Panc1 (cell line): Measurements from ENCODE around the gene TMEM63B. TPM values are rescaled to one million over a fixed set of nuclear protein-coding genes. Genes with fewer than 3 reads are reported as not detected.

Experiments used
- ATAC-seq: fragments of 200-7000 bp; cut with Tn5 transposase; 2 replicates; pipeline ENCODE4 v1.9.1; 2020; ENCODE audit warnings: mild to moderate bottlenecking, moderate library complexity
- BruUV-seq: library from RNA; stranded (reverse); fragments of 400-500 nt; replicated peaks from 2 replicates; lab custom pipeline; 2021; lab: Mats Ljungman, UMichigan
- CTCF ChIA-PET: fragments of 300-600 bp; sonication (Branson Sonifier 250); formaldehyde crosslinking; loops from one replicate; lab custom pipeline; 2022; ENCODE audit warnings: antibody characterized with exemption; lab: Charles Lee
- POLR2A ChIA-PET: fragments of 300-600 bp; sonication (Branson Sonifier 250); formaldehyde crosslinking; loops from one replicate; lab custom pipeline; 2022; ENCODE audit warnings: antibody characterized with exemption; lab: Charles Lee
- DNase-seq: peaks from one replicate; pipeline ENCODE4 v3.0.0-alpha.2; 2010; ENCODE audit warnings: low read depth, low spot score
- H3K27ac ChIP-seq: 2 replicates; pipeline ENCODE4 v1.5.1; 2011; ENCODE audit warnings: mild to moderate bottlenecking, low read length, inconsistent platforms
- H3K27me3 ChIP-seq: fragments of 200-500 bp; sonication (Bioruptor generic); 2 replicates; pipeline ENCODE4 v1.6.0; 2014; ENCODE audit warnings: low read length, inconsistent platforms; ENCODE audit not compliant: control insufficient read depth, insufficient read depth
- H3K36me3 ChIP-seq: fragments of 200-500 bp; sonication (Bioruptor generic); 2 replicates; pipeline ENCODE4 v1.5.1; 2014; ENCODE audit warnings: inconsistent platforms, mild to moderate bottlenecking, low read length, moderate library complexity; ENCODE audit not compliant: control insufficient read depth, insufficient read depth
- H3K4me1 ChIP-seq: 2 replicates; pipeline ENCODE4 v1.5.1; 2011; ENCODE audit warnings: inconsistent platforms, mild to moderate bottlenecking, low read length, moderate library complexity; ENCODE audit not compliant: control insufficient read depth, insufficient read depth
- H3K4me3 ChIP-seq, 2 experiments: 2 replicates each; pipeline ENCODE4 v1.5.1; 2011 to 2012; ENCODE audit warnings: low read depth in 2 of 2, low read length in 2 of 2, mild to moderate bottlenecking in 2 of 2, inconsistent platforms in 1 of 2, moderate library complexity in 1 of 2
- H3K9me3 ChIP-seq: fragments of 200-500 bp; sonication (Bioruptor generic); 2 replicates; pipeline ENCODE4 v1.5.1; 2014; ENCODE audit warnings: low read depth, mild to moderate bottlenecking, inconsistent platforms, low read length, moderate library complexity; ENCODE audit not compliant: control insufficient read depth, insufficient read depth
- POLR2AphosphoS5 ChIP-seq: IDR thresholded peaks from 2 replicates; pipeline ENCODE4 v1.6.1; 2012; ENCODE audit warnings: mild to moderate bottlenecking, low read depth, low read length, moderate library complexity
- SIN3A ChIP-seq: IDR thresholded peaks from 2 replicates; pipeline ENCODE4 v1.6.1; 2012; ENCODE audit warnings: low read depth, mild to moderate bottlenecking, low read length, moderate library complexity, borderline replicate concordance; ENCODE audit not compliant: insufficient read depth
- TCF7L2 ChIP-seq: IDR thresholded peaks from 2 replicates; pipeline ENCODE4 v1.6.1; 2011; ENCODE audit warnings: mild to moderate bottlenecking, low read depth, low read length, inconsistent platforms
- in situ Hi-C: cut with HindIII; loops from 2 replicates; pipeline ENCODE4 v1.10.0; 2016; ENCODE audit warnings: low sequenced_read_pairs, low pct_unique_long_range_greater_than_20kb
- intact Hi-C: fragments of 100-400 bp; cut with micrococcal nuclease; formaldehyde crosslinking; loops from one replicate; pipeline ENCODE4 v1.10.0; 2022; ENCODE audit not compliant: unreplicated experiment
- total RNA-seq: library from RNA; stranded (reverse); gene quantifications from one replicate; pipeline ENCODE4 v1.2.1, GENCODE V29; 2021; ENCODE audit not compliant: unreplicated experiment
- TF ChIP-seq, protein P1 (sequence below): fragments of 450-650 bp; IDR thresholded peaks from 2 replicates; pipeline ENCODE4 v1.5.1; 2017; ENCODE audit warnings: mild to moderate bottlenecking
- TF ChIP-seq, protein P2 (sequence below), 2 experiments: IDR thresholded peaks; 2 replicates each; pipeline ENCODE4 v1.6.1; 2011 to 2012; ENCODE audit warnings: low read depth in 2 of 2, control low read depth in 1 of 2, low read length in 1 of 2, mild to moderate bottlenecking in 1 of 2, moderate library complexity in 1 of 2; ENCODE audit not compliant: insufficient read depth in 1 of 2

TMEM63B gene
- total RNA-seq, 1 experiment from 2014 or later = 54.1 TPM

- ATAC-seq = no peak
- CTCF ChIA-PET = interaction anchor here (0.7 kb wide), 1 partner anchor 360 kb away, joined by 5 read pairs; the partner anchor contains the start of gene VEGFA
- BruUV-seq = no TSS peak
- Histone ChIP-seq H3K9me3 (no peaks in the 10 kb centered on the region), H3K36me3 (peaks cover 4% of the 10 kb centered on the region; the same call in 1 of the 2 replicates), H3K27ac (no peak overlapping the region), H3K27me3 (no peaks in the 10 kb centered on the region), H3K4me3 (no peak overlapping the region), H3K4me1 (peaks cover 18% of the 10 kb centered on the region)
- intact Hi-C loops = no loop called here
- in situ Hi-C loops = no loop called here
- no peak for TF ChIP-seq SIN3A
- no peak for TF ChIP-seq TCF7L2
- TF ChIP-seq, protein P1, sequence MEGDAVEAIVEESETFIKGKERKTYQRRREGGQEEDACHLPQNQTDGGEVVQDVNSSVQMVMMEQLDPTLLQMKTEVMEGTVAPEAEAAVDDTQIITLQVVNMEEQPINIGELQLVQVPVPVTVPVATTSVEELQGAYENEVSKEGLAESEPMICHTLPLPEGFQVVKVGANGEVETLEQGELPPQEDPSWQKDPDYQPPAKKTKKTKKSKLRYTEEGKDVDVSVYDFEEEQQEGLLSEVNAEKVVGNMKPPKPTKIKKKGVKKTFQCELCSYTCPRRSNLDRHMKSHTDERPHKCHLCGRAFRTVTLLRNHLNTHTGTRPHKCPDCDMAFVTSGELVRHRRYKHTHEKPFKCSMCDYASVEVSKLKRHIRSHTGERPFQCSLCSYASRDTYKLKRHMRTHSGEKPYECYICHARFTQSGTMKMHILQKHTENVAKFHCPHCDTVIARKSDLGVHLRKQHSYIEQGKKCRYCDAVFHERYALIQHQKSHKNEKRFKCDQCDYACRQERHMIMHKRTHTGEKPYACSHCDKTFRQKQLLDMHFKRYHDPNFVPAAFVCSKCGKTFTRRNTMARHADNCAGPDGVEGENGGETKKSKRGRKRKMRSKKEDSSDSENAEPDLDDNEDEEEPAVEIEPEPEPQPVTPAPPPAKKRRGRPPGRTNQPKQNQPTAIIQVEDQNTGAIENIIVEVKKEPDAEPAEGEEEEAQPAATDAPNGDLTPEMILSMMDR = no peak
- TF ChIP-seq POLR2AphosphoS5 = no peak
- TF ChIP-seq, protein P2, sequence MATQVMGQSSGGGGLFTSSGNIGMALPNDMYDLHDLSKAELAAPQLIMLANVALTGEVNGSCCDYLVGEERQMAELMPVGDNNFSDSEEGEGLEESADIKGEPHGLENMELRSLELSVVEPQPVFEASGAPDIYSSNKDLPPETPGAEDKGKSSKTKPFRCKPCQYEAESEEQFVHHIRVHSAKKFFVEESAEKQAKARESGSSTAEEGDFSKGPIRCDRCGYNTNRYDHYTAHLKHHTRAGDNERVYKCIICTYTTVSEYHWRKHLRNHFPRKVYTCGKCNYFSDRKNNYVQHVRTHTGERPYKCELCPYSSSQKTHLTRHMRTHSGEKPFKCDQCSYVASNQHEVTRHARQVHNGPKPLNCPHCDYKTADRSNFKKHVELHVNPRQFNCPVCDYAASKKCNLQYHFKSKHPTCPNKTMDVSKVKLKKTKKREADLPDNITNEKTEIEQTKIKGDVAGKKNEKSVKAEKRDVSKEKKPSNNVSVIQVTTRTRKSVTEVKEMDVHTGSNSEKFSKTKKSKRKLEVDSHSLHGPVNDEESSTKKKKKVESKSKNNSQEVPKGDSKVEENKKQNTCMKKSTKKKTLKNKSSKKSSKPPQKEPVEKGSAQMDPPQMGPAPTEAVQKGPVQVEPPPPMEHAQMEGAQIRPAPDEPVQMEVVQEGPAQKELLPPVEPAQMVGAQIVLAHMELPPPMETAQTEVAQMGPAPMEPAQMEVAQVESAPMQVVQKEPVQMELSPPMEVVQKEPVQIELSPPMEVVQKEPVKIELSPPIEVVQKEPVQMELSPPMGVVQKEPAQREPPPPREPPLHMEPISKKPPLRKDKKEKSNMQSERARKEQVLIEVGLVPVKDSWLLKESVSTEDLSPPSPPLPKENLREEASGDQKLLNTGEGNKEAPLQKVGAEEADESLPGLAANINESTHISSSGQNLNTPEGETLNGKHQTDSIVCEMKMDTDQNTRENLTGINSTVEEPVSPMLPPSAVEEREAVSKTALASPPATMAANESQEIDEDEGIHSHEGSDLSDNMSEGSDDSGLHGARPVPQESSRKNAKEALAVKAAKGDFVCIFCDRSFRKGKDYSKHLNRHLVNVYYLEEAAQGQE (IDR thresholded peaks at IDR 0.05; ENCODE audit: insufficient read depth in 1 of 2, low read depth in 2 of 2, low read length in 1 of 2) = no peak
- DNase-seq = no peak
- POLR2A ChIA-PET = interaction anchor here (0.7 kb wide), 1 partner anchor 33 kb away, joined by 3 read pairs; no protein-coding TSS in a partner anchor
Measured at GRCh38 chr6:44129841-44130322, 2.5 kb downstream of the TMEM63B start.

DNA sequence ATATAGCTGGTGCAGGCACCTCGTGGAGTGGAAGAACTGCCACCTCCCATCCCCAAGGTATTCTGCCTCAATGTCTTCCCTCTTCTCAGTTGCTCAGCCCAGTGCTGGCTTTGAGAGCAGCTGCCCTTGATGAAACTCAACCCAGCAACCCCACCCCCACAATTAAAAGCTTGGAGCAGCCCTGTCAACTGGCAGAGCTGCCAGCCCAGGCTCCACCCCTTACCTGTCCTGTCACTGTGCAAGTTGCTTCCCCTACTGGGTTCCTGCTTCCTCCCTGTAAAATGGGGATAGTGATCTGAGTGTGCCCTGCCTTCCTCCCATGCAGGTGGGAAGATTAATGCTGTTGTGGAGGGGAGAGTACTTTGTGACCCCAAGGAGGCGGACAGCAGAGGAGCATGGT lies 4.5 kb downstream of the TMEM63B start:
- no peak for TF ChIP-seq SIN3A
- TF ChIP-seq POLR2AphosphoS5 = no peak
- TF ChIP-seq, protein P1 = no peak
- TF ChIP-seq TCF7L2 = no peak
- TF ChIP-seq, protein P2 (IDR thresholded peaks at IDR 0.05; ENCODE audit: insufficient read depth in 1 of 2, low read depth in 2 of 2, low read length in 1 of 2) = no peak
- ATAC-seq (no peak), DNase-seq (no peak)
- Histone ChIP-seq H3K27ac (no peak overlapping the region), H3K4me3 (no peak overlapping the region), H3K4me1 (0 out of 2 replicates have a peak, but pooled peaks cover 6% of the 10 kb centered on the region), H3K27me3 (no peaks in the 10 kb centered on the region), H3K9me3 (no peaks in the 10 kb centered on the region), H3K36me3 (no peaks in the 10 kb centered on the region; the same call in 1 of the 2 replicates)
- POLR2A ChIA-PET = interaction anchor here (0.6 kb wide), 1 partner anchor 58 kb away, joined by 4 read pairs; no protein-coding TSS in a partner anchor
- intact Hi-C loops = no loop called here
- CTCF ChIA-PET = interaction anchor here (0.8 kb wide), 1 partner anchor 14 kb away, joined by 6 read pairs; no protein-coding TSS in a partner anchor
- no TSS peak for BruUV-seq
- in situ Hi-C loops = no loop called here
